Measurements from ENCODE around the gene TSPYL1. TPM values are rescaled to one million over a fixed set of nuclear protein-coding genes. Genes with fewer than 3 reads are reported as not detected.

Gene TSPYL1
- polyA plus RNA-seq, 1 donor from 2014 or later: 84.8 TPM

DNA sequence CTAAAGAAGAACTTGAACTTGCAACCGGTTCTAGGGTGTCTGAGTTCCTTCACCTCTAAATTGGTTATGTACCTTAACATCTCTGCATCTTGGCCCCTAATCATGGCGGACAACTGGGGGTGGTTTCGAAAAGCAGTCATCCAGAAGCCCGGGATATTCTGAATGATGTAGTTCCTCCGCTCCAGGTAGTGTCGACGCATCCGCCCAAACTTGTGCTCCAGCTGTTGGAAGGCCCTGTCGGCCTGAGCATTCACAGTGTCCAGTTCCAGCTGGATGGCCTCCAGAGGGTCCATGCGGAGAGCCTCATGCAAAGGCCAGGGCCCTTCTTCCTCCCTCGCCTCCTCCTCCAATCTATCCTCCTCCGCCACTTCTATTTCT lies 887 bp downstream of the TSPYL1 start:
- Histone ChIP-seq H3K36me3 (ENCODE audit: insufficient read depth, low read length) (peaks cover 16% of the 10 kb centered on the region), H3K9me3 (ENCODE audit: low read length) (no peaks in the 10 kb centered on the region), H3F3A (ENCODE audit: insufficient read depth, low read length, poor library complexity, severe bottlenecking) (peaks cover 5% of the 10 kb centered on the region), H3K4me2 (ENCODE audit: low read length) (peak overlapping the region; percentile 71), H2AFZ (ENCODE audit: low read depth, low read length) (peak overlapping the region; percentile 91), H4K20me1 (ENCODE audit: insufficient read depth) (peaks cover 23% of the 10 kb centered on the region), H3K9me2 (ENCODE audit: insufficient read depth, low read length) (no peaks in the 10 kb centered on the region), H3K27ac (ENCODE audit: low read length) (peak overlapping the region; percentile 99), H3K27me3 (ENCODE audit: insufficient read depth, low read depth, low read length) (no peaks in the 10 kb centered on the region), H3K9ac (ENCODE audit: low read length) (peak overlapping the region; percentile 99), H3K4me3 (ENCODE audit: low read length) (peak overlapping the region; percentile 92), H3K79me2 (replicated peaks; ENCODE audit: insufficient read depth, low read length) (peaks cover 40% of the 10 kb centered on the region)
- TF ChIP-seq, protein P1, sequence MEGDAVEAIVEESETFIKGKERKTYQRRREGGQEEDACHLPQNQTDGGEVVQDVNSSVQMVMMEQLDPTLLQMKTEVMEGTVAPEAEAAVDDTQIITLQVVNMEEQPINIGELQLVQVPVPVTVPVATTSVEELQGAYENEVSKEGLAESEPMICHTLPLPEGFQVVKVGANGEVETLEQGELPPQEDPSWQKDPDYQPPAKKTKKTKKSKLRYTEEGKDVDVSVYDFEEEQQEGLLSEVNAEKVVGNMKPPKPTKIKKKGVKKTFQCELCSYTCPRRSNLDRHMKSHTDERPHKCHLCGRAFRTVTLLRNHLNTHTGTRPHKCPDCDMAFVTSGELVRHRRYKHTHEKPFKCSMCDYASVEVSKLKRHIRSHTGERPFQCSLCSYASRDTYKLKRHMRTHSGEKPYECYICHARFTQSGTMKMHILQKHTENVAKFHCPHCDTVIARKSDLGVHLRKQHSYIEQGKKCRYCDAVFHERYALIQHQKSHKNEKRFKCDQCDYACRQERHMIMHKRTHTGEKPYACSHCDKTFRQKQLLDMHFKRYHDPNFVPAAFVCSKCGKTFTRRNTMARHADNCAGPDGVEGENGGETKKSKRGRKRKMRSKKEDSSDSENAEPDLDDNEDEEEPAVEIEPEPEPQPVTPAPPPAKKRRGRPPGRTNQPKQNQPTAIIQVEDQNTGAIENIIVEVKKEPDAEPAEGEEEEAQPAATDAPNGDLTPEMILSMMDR (IDR thresholded peaks at IDR 0.05; ENCODE audit: poor library complexity, severe bottlenecking): no peak
- TF ChIP-seq POLR2AphosphoS5 (IDR thresholded peaks at IDR 0.05): no peak
- no peak for TF ChIP-seq SMC3 (conservative IDR thresholded peaks at IDR 0.05; ENCODE audit: poor library complexity)
- TF ChIP-seq TAF1 (IDR thresholded peaks at IDR 0.05; ENCODE audit: low read depth): no peak
- no peak for TF ChIP-seq RAD21 (conservative IDR thresholded peaks at IDR 0.05)
- TF ChIP-seq, protein P2, sequence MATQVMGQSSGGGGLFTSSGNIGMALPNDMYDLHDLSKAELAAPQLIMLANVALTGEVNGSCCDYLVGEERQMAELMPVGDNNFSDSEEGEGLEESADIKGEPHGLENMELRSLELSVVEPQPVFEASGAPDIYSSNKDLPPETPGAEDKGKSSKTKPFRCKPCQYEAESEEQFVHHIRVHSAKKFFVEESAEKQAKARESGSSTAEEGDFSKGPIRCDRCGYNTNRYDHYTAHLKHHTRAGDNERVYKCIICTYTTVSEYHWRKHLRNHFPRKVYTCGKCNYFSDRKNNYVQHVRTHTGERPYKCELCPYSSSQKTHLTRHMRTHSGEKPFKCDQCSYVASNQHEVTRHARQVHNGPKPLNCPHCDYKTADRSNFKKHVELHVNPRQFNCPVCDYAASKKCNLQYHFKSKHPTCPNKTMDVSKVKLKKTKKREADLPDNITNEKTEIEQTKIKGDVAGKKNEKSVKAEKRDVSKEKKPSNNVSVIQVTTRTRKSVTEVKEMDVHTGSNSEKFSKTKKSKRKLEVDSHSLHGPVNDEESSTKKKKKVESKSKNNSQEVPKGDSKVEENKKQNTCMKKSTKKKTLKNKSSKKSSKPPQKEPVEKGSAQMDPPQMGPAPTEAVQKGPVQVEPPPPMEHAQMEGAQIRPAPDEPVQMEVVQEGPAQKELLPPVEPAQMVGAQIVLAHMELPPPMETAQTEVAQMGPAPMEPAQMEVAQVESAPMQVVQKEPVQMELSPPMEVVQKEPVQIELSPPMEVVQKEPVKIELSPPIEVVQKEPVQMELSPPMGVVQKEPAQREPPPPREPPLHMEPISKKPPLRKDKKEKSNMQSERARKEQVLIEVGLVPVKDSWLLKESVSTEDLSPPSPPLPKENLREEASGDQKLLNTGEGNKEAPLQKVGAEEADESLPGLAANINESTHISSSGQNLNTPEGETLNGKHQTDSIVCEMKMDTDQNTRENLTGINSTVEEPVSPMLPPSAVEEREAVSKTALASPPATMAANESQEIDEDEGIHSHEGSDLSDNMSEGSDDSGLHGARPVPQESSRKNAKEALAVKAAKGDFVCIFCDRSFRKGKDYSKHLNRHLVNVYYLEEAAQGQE (IDR thresholded peaks at IDR 0.05; ENCODE audit: borderline replicate concordance): no peak
- TF ChIP-seq EP300 (conservative IDR thresholded peaks at IDR 0.05; ENCODE audit: poor library complexity, severe bottlenecking): no peak
- TF ChIP-seq MXI1 (conservative IDR thresholded peaks at IDR 0.05; ENCODE audit: poor library complexity, severe bottlenecking): no peak
- TF ChIP-seq EZH2 (IDR thresholded peaks at IDR 0.05; ENCODE audit: borderline replicate concordance, insufficient read depth, low read length, poor library complexity, severe bottlenecking): no peak

DNA sequence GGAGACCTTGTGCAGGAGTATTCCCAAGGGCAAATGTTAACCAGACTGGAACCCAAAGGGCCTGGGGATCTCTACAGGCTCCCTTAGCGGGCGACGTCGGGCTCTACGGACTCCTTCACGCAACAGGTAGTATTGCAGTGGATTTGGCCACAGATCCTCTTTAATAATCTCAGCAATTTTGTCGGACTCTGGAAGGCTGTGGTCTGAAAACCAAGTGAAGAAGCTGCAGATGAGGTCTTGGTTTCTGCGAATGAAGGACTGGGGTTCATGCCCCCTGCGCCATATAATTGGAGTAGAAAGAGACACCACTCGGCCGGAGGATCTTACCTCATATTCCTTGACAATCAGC lies 1.3 kb downstream of the TSPYL1 start:
- Histone ChIP-seq H3K4me2 (ENCODE audit: low read length) (peak overlapping the region; percentile 71), H4K20me1 (ENCODE audit: insufficient read depth) (peaks cover 23% of the 10 kb centered on the region), H3F3A (ENCODE audit: insufficient read depth, low read length, poor library complexity, severe bottlenecking) (peaks cover 5% of the 10 kb centered on the region), H3K9ac (ENCODE audit: low read length) (peak overlapping the region; percentile 99), H3K9me2 (ENCODE audit: insufficient read depth, low read length) (no peaks in the 10 kb centered on the region), H3K79me2 (replicated peaks; ENCODE audit: insufficient read depth, low read length) (peaks cover 40% of the 10 kb centered on the region), H2AFZ (ENCODE audit: low read depth, low read length) (no peak overlapping the region), H3K27ac (ENCODE audit: low read length) (peak overlapping the region; percentile 99), H3K27me3 (ENCODE audit: insufficient read depth, low read depth, low read length) (no peaks in the 10 kb centered on the region), H3K4me3 (ENCODE audit: low read length) (peak overlapping the region; percentile 92), H3K9me3 (ENCODE audit: low read length) (no peaks in the 10 kb centered on the region), H3K36me3 (ENCODE audit: insufficient read depth, low read length) (peaks cover 16% of the 10 kb centered on the region)
- TF ChIP-seq EZH2 (IDR thresholded peaks at IDR 0.05; ENCODE audit: borderline replicate concordance, insufficient read depth, low read length, poor library complexity, severe bottlenecking): no peak
- no peak for TF ChIP-seq SMC3 (conservative IDR thresholded peaks at IDR 0.05; ENCODE audit: poor library complexity)
- TF ChIP-seq MXI1 (conservative IDR thresholded peaks at IDR 0.05; ENCODE audit: poor library complexity, severe bottlenecking): no peak
- TF ChIP-seq EP300 (conservative IDR thresholded peaks at IDR 0.05; ENCODE audit: poor library complexity, severe bottlenecking): no peak
- TF ChIP-seq, protein P2 (IDR thresholded peaks at IDR 0.05; ENCODE audit: borderline replicate concordance): no peak
- TF ChIP-seq RAD21 (conservative IDR thresholded peaks at IDR 0.05): no peak
- no peak for TF ChIP-seq POLR2AphosphoS5 (IDR thresholded peaks at IDR 0.05)
- TF ChIP-seq, protein P1 (IDR thresholded peaks at IDR 0.05; ENCODE audit: poor library complexity, severe bottlenecking): no peak
- TF ChIP-seq TAF1 (IDR thresholded peaks at IDR 0.05; ENCODE audit: low read depth): no peak
